Endodermal cell (in vitro differentiated cells): ENCODE results near the gene VPS54. TPM values are rescaled to one million over a fixed set of nuclear protein-coding genes. Genes with fewer than 3 reads are reported as not detected.

ENCODE experiments used
- DNase-seq: peaks from one replicate; pipeline ENCODE4 v3.0.0-alpha.2; 2017
- H3K27ac ChIP-seq: 2 replicates; pipeline ENCODE4 v1.5.1; 2013; ENCODE audit warnings: mild to moderate bottlenecking, low read depth, low read length, moderate library complexity
- H3K27me3 ChIP-seq: 2 replicates; pipeline ENCODE4 v1.6.1; 2013; ENCODE audit warnings: mild to moderate bottlenecking, low read length, moderate library complexity; ENCODE audit not compliant: insufficient read depth, control insufficient read depth, poor library complexity, severe bottlenecking
- H3K36me3 ChIP-seq: 2 replicates; pipeline ENCODE4 v1.7.0; 2013; ENCODE audit warnings: mild to moderate bottlenecking, low read length, moderate library complexity; ENCODE audit not compliant: control insufficient read depth, insufficient read depth
- H3K4me1 ChIP-seq: one replicate; pipeline ENCODE4 v1.7.0; 2013; ENCODE audit warnings: low read length; ENCODE audit not compliant: control insufficient read depth, insufficient read depth
- H3K4me3 ChIP-seq: 2 replicates; pipeline ENCODE4 v1.5.1; 2013; ENCODE audit warnings: mild to moderate bottlenecking, low read length, moderate library complexity
- H3K9ac ChIP-seq: 2 replicates; pipeline ENCODE4 v1.6.1; 2013; ENCODE audit warnings: mild to moderate bottlenecking, low read length, moderate library complexity; ENCODE audit not compliant: poor library complexity, severe bottlenecking; ENCODE audit errors: extremely low read depth
- H3K9me3 ChIP-seq: 2 replicates; pipeline ENCODE4 v1.6.1; 2013; ENCODE audit warnings: mild to moderate bottlenecking, low read length, moderate library complexity; ENCODE audit not compliant: control insufficient read depth
- H3K27ac Mint-ChIP-seq: 2 replicates; pipeline ENCODE4 v1.8.0; 2020; ENCODE audit warnings: mixed read lengths
- H3K27me3 Mint-ChIP-seq: 2 replicates; pipeline ENCODE4 v1.8.0; 2021; ENCODE audit warnings: mild to moderate bottlenecking, mixed read lengths; ENCODE audit not compliant: insufficient read depth
- H3K36me3 Mint-ChIP-seq: 2 replicates; pipeline ENCODE4 v1.8.0; 2020; ENCODE audit warnings: low read depth, mixed read lengths
- H3K4me1 Mint-ChIP-seq: 2 replicates; pipeline ENCODE4 v1.8.0; 2020; ENCODE audit warnings: mixed read lengths
- H3K4me3 Mint-ChIP-seq: 2 replicates; pipeline ENCODE4 v1.8.0; 2020; ENCODE audit warnings: mild to moderate bottlenecking, moderate library complexity, mixed read lengths
- H3K9me3 Mint-ChIP-seq: 2 replicates; pipeline ENCODE4 v1.8.0; 2020; ENCODE audit warnings: mild to moderate bottlenecking, mixed read lengths
- WGBS, 2 experiments: methylation state at CpG; one replicate each; pipeline versions ENCODE4 v1.1.5 to v1.1.7; 2013; ENCODE audit warnings: missing lambda C conversion rate in 2 of 2, mixed read lengths in 1 of 2; ENCODE audit not compliant: insufficient coverage in 1 of 2, insufficient read length in 1 of 2; 5-methylcytosine and 5-hydroxymethylcytosine counted together
- total RNA-seq, 2 donors: library from RNA; stranded (reverse); fragmentation: NEBNext Ultra II Directional in 1 of 2; extraction: Animal tissue kit (Norgen Biotek cat#: 25700) in 1 of 2; gene quantifications; 2 replicates in 1 of 2; 3 replicates in 1 of 2; pipeline ENCODE4 v1.2.1, GENCODE V29; 2021
- TF ChIP-seq, protein P1 (sequence below): fragments of 200-600 bp; sonication (generic); conservative IDR thresholded peaks from 2 replicates; pipeline ENCODE4 v1.5.0; 2021; ENCODE audit warnings: antibody characterized with exemption, mild to moderate bottlenecking

VPS54 gene
- total RNA-seq, 2 donors from 2014 or later: 18.4 to 25.7 TPM

DNA sequence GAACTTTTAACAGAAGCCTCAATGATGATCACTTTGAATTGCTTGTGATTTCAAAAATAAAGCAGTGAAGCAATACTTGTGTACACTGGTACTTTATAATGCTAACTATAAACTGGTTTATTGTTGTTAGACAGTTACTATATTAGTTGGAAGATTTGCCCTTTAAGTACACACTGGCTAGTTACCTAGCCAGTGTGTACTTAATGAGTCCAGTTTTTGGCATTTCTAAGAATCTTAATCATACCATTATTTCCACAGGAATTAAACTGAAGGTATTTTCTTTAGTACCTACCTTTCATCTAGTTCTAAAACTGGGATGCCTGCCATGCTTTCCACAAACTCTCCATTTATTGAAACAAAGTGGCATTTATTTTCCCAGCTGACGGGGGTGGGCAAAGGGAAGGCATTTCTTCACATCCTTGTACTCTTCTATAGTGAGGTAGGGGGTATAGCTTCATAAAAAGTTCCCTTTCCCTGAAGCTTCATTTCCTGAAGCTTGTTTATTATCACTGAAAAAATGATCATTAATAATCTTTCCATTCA, 127.7 kb downstream of the VPS54 start:
- no peak for DNase-seq
- no peak overlapping the region for H3K4me3 ChIP-seq
- TF ChIP-seq, protein P1, sequence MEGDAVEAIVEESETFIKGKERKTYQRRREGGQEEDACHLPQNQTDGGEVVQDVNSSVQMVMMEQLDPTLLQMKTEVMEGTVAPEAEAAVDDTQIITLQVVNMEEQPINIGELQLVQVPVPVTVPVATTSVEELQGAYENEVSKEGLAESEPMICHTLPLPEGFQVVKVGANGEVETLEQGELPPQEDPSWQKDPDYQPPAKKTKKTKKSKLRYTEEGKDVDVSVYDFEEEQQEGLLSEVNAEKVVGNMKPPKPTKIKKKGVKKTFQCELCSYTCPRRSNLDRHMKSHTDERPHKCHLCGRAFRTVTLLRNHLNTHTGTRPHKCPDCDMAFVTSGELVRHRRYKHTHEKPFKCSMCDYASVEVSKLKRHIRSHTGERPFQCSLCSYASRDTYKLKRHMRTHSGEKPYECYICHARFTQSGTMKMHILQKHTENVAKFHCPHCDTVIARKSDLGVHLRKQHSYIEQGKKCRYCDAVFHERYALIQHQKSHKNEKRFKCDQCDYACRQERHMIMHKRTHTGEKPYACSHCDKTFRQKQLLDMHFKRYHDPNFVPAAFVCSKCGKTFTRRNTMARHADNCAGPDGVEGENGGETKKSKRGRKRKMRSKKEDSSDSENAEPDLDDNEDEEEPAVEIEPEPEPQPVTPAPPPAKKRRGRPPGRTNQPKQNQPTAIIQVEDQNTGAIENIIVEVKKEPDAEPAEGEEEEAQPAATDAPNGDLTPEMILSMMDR: no peak
- peak overlapping the region; percentile 29 for H3K27ac Mint-ChIP-seq
- no peaks in the 10 kb centered on the region for H3K27me3 ChIP-seq
- H3K4me1 Mint-ChIP-seq: peaks cover 34% of the 10 kb centered on the region
- peaks cover 60% of the 10 kb centered on the region for H3K36me3 Mint-ChIP-seq
- no peak overlapping the region for H3K4me3 Mint-ChIP-seq
- no peaks in the 10 kb centered on the region for H3K4me1 ChIP-seq
- no peak overlapping the region for H3K27ac ChIP-seq
- H3K9me3 Mint-ChIP-seq: no peaks in the 10 kb centered on the region
- peaks cover 91% of the 10 kb centered on the region for H3K36me3 ChIP-seq
- WGBS, 2 experiments: 100% methylated on average over 1 of the region's 1 CpG; no CpG with 5 or more reads in 1 of the 2 experiments
- H3K27me3 Mint-ChIP-seq: no peaks in the 10 kb centered on the region
- H3K9ac ChIP-seq: no peak overlapping the region
- no peaks in the 10 kb centered on the region for H3K9me3 ChIP-seq

DNA sequence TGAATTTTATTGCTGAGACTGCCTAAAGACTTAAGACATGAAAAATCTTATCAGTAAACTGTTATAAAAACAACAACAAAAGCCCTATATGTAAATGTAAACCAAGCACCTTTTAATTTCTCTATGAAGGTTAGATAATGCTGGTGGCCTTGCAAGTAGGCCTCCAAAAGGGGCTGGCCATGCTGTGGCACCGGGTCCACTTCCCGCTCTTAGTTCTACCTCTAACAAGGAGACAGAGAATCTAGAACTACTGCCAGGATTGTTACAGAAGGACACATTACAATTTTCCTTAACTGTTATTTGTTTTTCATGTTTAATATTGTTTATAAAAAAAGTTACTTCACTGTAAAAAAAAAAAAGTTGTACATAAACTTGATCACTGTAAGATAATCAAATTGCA, 128.6 kb downstream of the VPS54 start:
- no peak for DNase-seq
- Mint-ChIP-seq H3K9me3 (no peaks in the 10 kb centered on the region), H3K4me3 (no peak overlapping the region), H3K4me1 (peaks cover 34% of the 10 kb centered on the region), H3K27ac (no peak overlapping the region), H3K36me3 (peaks cover 61% of the 10 kb centered on the region), H3K27me3 (no peaks in the 10 kb centered on the region)
- Histone ChIP-seq H3K9ac (no peak overlapping the region), H3K4me3 (no peak overlapping the region), H3K9me3 (no peaks in the 10 kb centered on the region), H3K4me1 (no peaks in the 10 kb centered on the region), H3K36me3 (peaks cover 91% of the 10 kb centered on the region), H3K27ac (no peak overlapping the region), H3K27me3 (no peaks in the 10 kb centered on the region)
- WGBS, 2 experiments: 100% methylated on average over 2 of the region's 2 CpGs; no CpG with 5 or more reads in 1 of the 2 experiments
- TF ChIP-seq, protein P1: no peak

DNA sequence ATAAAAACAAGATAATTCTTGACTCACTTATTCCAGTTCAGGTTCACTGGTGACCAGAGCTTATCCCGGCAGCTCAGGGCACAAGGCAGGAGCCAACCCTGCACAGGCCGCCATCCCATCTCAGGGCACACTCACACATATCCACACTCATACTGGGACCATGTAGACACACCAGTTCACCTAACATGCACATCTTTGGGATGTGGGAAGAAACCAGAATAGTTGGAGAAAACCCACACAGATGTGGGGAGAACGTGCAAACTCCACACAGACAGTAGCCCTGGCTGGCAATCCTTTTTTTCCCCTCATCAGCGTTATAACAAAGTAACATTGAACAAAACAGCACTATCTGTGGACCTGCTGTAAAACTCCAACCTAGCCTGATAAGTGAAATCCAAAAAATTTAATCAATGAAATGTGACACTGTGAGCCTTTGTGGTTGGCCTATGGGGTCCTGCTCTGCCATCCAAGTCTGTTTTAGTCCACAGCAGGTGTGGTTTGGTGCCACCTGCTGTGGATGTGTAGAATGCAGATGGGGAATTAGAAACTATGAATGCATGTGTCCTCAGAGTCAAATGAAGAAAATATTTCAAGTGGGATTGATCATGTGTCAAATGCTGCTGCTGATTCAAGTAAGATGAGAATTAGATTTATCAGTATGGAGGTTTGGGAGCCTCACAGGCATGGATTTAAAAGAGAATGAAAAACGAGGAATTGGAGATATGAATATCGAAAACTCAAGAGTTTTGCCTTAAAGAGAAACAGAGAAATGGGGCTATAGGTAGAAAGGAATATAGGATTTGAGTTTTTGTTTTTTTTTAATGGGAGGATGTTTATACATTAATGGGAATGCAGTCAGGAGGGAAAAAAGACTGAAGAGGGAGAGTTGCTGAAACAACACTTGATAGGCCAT, 130.5 kb downstream of the VPS54 start:
- Mint-ChIP-seq H3K36me3 (peaks cover 59% of the 10 kb centered on the region), H3K27me3 (no peaks in the 10 kb centered on the region), H3K9me3 (no peaks in the 10 kb centered on the region), H3K4me1 (peaks cover 34% of the 10 kb centered on the region), H3K27ac (peak overlapping the region; percentile 25), H3K4me3 (no peak overlapping the region)
- no peak overlapping the region for H3K4me3 ChIP-seq
- DNase-seq: peak; percentile 82
- H3K36me3 ChIP-seq: peaks cover 94% of the 10 kb centered on the region
- TF ChIP-seq, protein P1: peak; percentile 86
- no peaks in the 10 kb centered on the region for H3K27me3 ChIP-seq
- H3K4me1 ChIP-seq: no peaks in the 10 kb centered on the region
- H3K9ac ChIP-seq: no peak overlapping the region
- H3K9me3 ChIP-seq: no peaks in the 10 kb centered on the region
- WGBS, 2 experiments: 85 to 98% methylated on average over 4 to 6 of the region's 6 CpGs
- H3K27ac ChIP-seq: no peak overlapping the region
